ENCODE measurements around the gene AHRR. TPM values are rescaled to one million over a fixed set of nuclear protein-coding genes. Genes with fewer than 3 reads are reported as not detected.
A peak's percentile ranks its signal among the peaks of the same experiment; 100 is the strongest.

AHRR gene
- total and polyA plus RNA-seq, 2 of the 4 experiments (the other 2 are of a cell fraction): 15.6 to 37.1 TPM

GRCh38 chr5:477871-478270 is 156.4 kb downstream of the AHRR start:
- Histone ChIP-seq H3K14ac (replicated peaks; ENCODE audit: low read depth, low read length) (no peak overlapping the region), H2BK5ac (ENCODE audit: low read depth, low read length, poor library complexity, severe bottlenecking) (no peak overlapping the region), H2BK15ac (ENCODE audit: low read depth, low read length) (no peak overlapping the region), H3K4me2 (ENCODE audit: low read depth, low read length) (no peak overlapping the region), H3K4me3 (ENCODE audit: insufficient read depth, low read depth, low read length) (no peak overlapping the region), H2AFZ (replicated peaks; ENCODE audit: low read length, poor library complexity) (no peak overlapping the region), H3K9me3 (ENCODE audit: control insufficient read depth, insufficient read depth, low read length) (no peaks in the 10 kb centered on the region), H3K9ac (ENCODE audit: low read depth, low read length) (no peak overlapping the region), H2BK120ac (ENCODE audit: low read depth, low read length) (no peak overlapping the region), H4K8ac (ENCODE audit: low read depth in 2 of 2, low read length in 2 of 2) (no peak overlapping the region), H3K27ac (ENCODE audit: insufficient read depth, low read length) (no peak overlapping the region), H3K18ac (ENCODE audit: low read depth, low read length) (no peak overlapping the region), H3K79me1 (ENCODE audit: low read depth in 1 of 2, low read length in 2 of 2) (peaks cover 3% of the 10 kb centered on the region in 2 experiments; a peak in 2 of 4 replicates), H3K4me1 (ENCODE audit: control insufficient read depth, insufficient read depth, low read length) (peaks cover 2% of the 10 kb centered on the region; the same call in 1 of the 2 replicates), H3K27me3 (ENCODE audit: control insufficient read depth, insufficient read depth, low read length) (no peaks in the 10 kb centered on the region), H2AK9ac (replicated peaks; ENCODE audit: low read depth, low read length, poor library complexity) (peak overlapping the region; percentile 28), H3K36me3 (ENCODE audit: control insufficient read depth, insufficient read depth, low read length) (no peaks in the 10 kb centered on the region), H3K9me1 (ENCODE audit: insufficient read depth, low read length) (no peaks in the 10 kb centered on the region), H2BK20ac (ENCODE audit: low read depth, low read length) (no peak overlapping the region), H4K91ac (ENCODE audit: insufficient read depth, low read depth, low read length) (no peak overlapping the region), H3K56ac (ENCODE audit: extremely low read depth, insufficient read depth, low read length) (no peak overlapping the region), H4K20me1 (ENCODE audit: insufficient read depth, low read length) (no peaks in the 10 kb centered on the region; the same call in 1 of the 2 replicates), H3K23ac (ENCODE audit: low read depth, low read length) (no peak overlapping the region), H4K5ac (ENCODE audit: low read depth, low read length) (no peak overlapping the region), H3K4ac (ENCODE audit: low read depth, low read length) (no peak overlapping the region), H2AK5ac (ENCODE audit: low read depth, low read length) (no peak overlapping the region)
- in situ Hi-C loops (cut with MboI; ENCODE audit: low sequenced_read_pairs): no loop called here
- 89% methylated on average over 11 of the region's 13 CpGs; no CpG with 5 or more reads in 1 of the 2 experiments for WGBS, 2 experiments (ENCODE audit: extremely low coverage in 2 of 2, insufficient read length in 1 of 2)
- DNase-seq: no peak
- intact Hi-C loops (cut with micrococcal nuclease): loop anchor here (10.0 kb wide), 1 partner anchor 427 kb away; no protein-coding TSS in a partner anchor
- no peak for ATAC-seq (ENCODE audit: low read depth)
- ChIA-PET CTCF (no interaction called here), POLR2A (ENCODE audit: unreplicated experiment) (interaction anchor here (0.5 kb wide), 1 partner anchor 50 kb away, joined by 3 read pairs; no protein-coding TSS in a partner anchor)
- no peak for TF ChIP-seq MXI1 (IDR thresholded peaks at IDR 0.05; ENCODE audit: borderline replicate concordance, low read depth, low read length)
- no peak for TF ChIP-seq RCOR1 (IDR thresholded peaks at IDR 0.05; ENCODE audit: insufficient replicate concordance, low read length)
- TF ChIP-seq, protein P1, sequence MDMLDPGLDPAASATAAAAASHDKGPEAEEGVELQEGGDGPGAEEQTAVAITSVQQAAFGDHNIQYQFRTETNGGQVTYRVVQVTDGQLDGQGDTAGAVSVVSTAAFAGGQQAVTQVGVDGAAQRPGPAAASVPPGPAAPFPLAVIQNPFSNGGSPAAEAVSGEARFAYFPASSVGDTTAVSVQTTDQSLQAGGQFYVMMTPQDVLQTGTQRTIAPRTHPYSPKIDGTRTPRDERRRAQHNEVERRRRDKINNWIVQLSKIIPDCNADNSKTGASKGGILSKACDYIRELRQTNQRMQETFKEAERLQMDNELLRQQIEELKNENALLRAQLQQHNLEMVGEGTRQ (IDR thresholded peaks at IDR 0.05; ENCODE audit: low read depth, low read length): no peak
- no peak for TF ChIP-seq RAD21 (IDR thresholded peaks at IDR 0.05; ENCODE audit: low read length)
- no peak for TF ChIP-seq CHD1 (IDR thresholded peaks at IDR 0.05; ENCODE audit: low read depth, low read length)
- TF ChIP-seq MAZ (IDR thresholded peaks at IDR 0.05; ENCODE audit: borderline replicate concordance, low read depth, low read length): no peak
- no peak for TF ChIP-seq FOS (IDR thresholded peaks at IDR 0.05; ENCODE audit: low read depth, low read length)
- no peak for TF ChIP-seq NFE2L2 (IDR thresholded peaks at IDR 0.05; ENCODE audit: low read depth, low read length)
- TF ChIP-seq, protein P2, sequence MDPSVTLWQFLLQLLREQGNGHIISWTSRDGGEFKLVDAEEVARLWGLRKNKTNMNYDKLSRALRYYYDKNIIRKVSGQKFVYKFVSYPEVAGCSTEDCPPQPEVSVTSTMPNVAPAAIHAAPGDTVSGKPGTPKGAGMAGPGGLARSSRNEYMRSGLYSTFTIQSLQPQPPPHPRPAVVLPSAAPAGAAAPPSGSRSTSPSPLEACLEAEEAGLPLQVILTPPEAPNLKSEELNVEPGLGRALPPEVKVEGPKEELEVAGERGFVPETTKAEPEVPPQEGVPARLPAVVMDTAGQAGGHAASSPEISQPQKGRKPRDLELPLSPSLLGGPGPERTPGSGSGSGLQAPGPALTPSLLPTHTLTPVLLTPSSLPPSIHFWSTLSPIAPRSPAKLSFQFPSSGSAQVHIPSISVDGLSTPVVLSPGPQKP (IDR thresholded peaks at IDR 0.05; ENCODE audit: borderline replicate concordance, low read depth, low read length): no peak
- BruUV-seq (replicated peaks): no TSS peak
- dilution Hi-C loops (cut with HindIII; ENCODE audit: low sequenced_read_pairs, unreplicated experiment): no loop called here
